ENCODE results near the gene FGFR1OP2. TPM values are rescaled to one million over a fixed set of nuclear protein-coding genes. Genes with fewer than 3 reads are reported as not detected.

Gene FGFR1OP2
- total RNA-seq, 2 donors from 2014 or later = 42.2 to 71.3 TPM

- no peak for TF ChIP-seq CTCF (conservative IDR thresholded peaks at IDR 0.05)
- WGBS, 2 experiments (ENCODE audit: insufficient coverage in 1 of 2, insufficient read length in 1 of 2) = 90 to 94% methylated on average over 13 to 14 of the region's 14 CpGs
- no peaks in the 10 kb centered on the region for H3K27me3 Mint-ChIP-seq (ENCODE audit: insufficient read depth)
Measured at GRCh38 chr12:27012239-27012981, 74.1 kb downstream of the FGFR1OP2 start.

GRCh38 chr12:27012982-27013255 is 74.6 kb downstream of the FGFR1OP2 start:
- DNase-seq = no peak
- no peak for TF ChIP-seq CTCF (conservative IDR thresholded peaks at IDR 0.05)
- Histone ChIP-seq H3K4me1 (ENCODE audit: control insufficient read depth, insufficient read depth, low read length) (peaks cover 3% of the 10 kb centered on the region), H3K9me3 (ENCODE audit: control insufficient read depth, low read length) (no peaks in the 10 kb centered on the region), H3K36me3 (ENCODE audit: control insufficient read depth, insufficient read depth, low read length) (no peaks in the 10 kb centered on the region), H3K27me3 (ENCODE audit: control insufficient read depth, insufficient read depth, low read length, poor library complexity, severe bottlenecking) (no peaks in the 10 kb centered on the region), H3K4me3 (ENCODE audit: low read length) (peak overlapping the region; percentile 98), H3K9ac (ENCODE audit: extremely low read depth, low read length, poor library complexity, severe bottlenecking) (peak overlapping the region; percentile 70), H3K27ac (ENCODE audit: low read depth, low read length) (no peak overlapping the region)
- H3K36me3 Mint-ChIP-seq (ENCODE audit: low read depth) = no peaks in the 10 kb centered on the region
- H3K27me3 Mint-ChIP-seq (ENCODE audit: insufficient read depth) = no peaks in the 10 kb centered on the region
- H3K4me3 Mint-ChIP-seq = peak overlapping the region; percentile 79
- no peaks in the 10 kb centered on the region for H3K9me3 Mint-ChIP-seq
- WGBS, 2 experiments (ENCODE audit: insufficient coverage in 1 of 2, insufficient read length in 1 of 2) = 82 to 91% methylated on average over 2 to 4 of the region's 5 CpGs
- H3K27ac Mint-ChIP-seq = no peak overlapping the region
- H3K4me1 Mint-ChIP-seq = peaks cover 40% of the 10 kb centered on the region

More at GRCh38 chr12:27012239-27012981, 74.1 kb downstream of the FGFR1OP2 start:
- Mint-ChIP-seq H3K27ac (no peak overlapping the region), H3K4me1 (peaks cover 38% of the 10 kb centered on the region), H3K4me3 (peak overlapping the region; percentile 79), H3K9me3 (no peaks in the 10 kb centered on the region), H3K36me3 (ENCODE audit: low read depth) (no peaks in the 10 kb centered on the region)
- Histone ChIP-seq H3K4me3 (ENCODE audit: low read length) (no peak overlapping the region), H3K9me3 (ENCODE audit: control insufficient read depth, low read length) (no peaks in the 10 kb centered on the region), H3K9ac (ENCODE audit: extremely low read depth, low read length, poor library complexity, severe bottlenecking) (no peak overlapping the region), H3K4me1 (ENCODE audit: control insufficient read depth, insufficient read depth, low read length) (peaks cover 3% of the 10 kb centered on the region), H3K27me3 (ENCODE audit: control insufficient read depth, insufficient read depth, low read length, poor library complexity, severe bottlenecking) (no peaks in the 10 kb centered on the region), H3K27ac (ENCODE audit: low read depth, low read length) (no peak overlapping the region), H3K36me3 (ENCODE audit: control insufficient read depth, insufficient read depth, low read length) (no peaks in the 10 kb centered on the region)
- DNase-seq = no peak

DNA sequence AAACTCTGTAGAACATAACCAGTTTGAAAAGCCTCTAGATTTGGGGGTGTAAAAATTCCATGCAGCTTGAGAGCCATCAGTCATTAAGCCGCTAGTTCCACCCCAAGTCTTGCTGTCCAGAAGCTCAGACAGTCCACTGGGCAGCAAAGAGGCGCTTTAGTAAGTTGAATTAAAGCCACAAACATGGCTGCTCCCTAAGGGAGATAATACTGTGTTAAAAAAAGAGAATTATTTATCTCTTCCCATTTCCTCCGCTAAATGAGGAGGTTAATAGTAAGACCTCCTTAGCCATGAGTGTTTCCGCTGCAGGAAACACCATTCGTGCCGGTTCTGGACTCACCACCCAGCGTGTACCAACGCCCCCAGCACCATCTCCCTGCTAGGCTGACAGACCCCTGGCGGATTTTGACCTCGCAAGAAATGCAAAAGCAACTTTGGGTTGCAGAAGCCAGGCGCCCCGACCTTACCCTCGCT is 75.4 kb downstream of the FGFR1OP2 start:
- peak overlapping the region; percentile 8 for H3K27ac ChIP-seq (ENCODE audit: low read depth, low read length)
- Mint-ChIP-seq H3K4me1 (peaks cover 36% of the 10 kb centered on the region), H3K27me3 (ENCODE audit: insufficient read depth) (no peaks in the 10 kb centered on the region), H3K4me3 (peak overlapping the region; percentile 79), H3K36me3 (ENCODE audit: low read depth) (no peaks in the 10 kb centered on the region), H3K27ac (peak overlapping the region; percentile 89), H3K9me3 (no peaks in the 10 kb centered on the region)
- no peaks in the 10 kb centered on the region for H3K9me3 ChIP-seq (ENCODE audit: control insufficient read depth, low read length)
- no peaks in the 10 kb centered on the region for H3K36me3 ChIP-seq (ENCODE audit: control insufficient read depth, insufficient read depth, low read length)
- TF ChIP-seq CTCF (conservative IDR thresholded peaks at IDR 0.05) = no peak
- DNase-seq = no peak
- peak overlapping the region; percentile 98 for H3K4me3 ChIP-seq (ENCODE audit: low read length)
- peaks cover 3% of the 10 kb centered on the region for H3K4me1 ChIP-seq (ENCODE audit: control insufficient read depth, insufficient read depth, low read length)
- WGBS, 2 experiments (ENCODE audit: insufficient coverage in 1 of 2, insufficient read length in 1 of 2) = 8% methylated on average over 8 to 13 of the region's 13 CpGs
- H3K27me3 ChIP-seq (ENCODE audit: control insufficient read depth, insufficient read depth, low read length, poor library complexity, severe bottlenecking) = no peaks in the 10 kb centered on the region
- peak overlapping the region; percentile 70 for H3K9ac ChIP-seq (ENCODE audit: extremely low read depth, low read length, poor library complexity, severe bottlenecking)

Data from endodermal cell (in vitro differentiated cells).